SH-SY5Y (cell line): ENCODE data around the gene KCNIP3.

Experiments used
- GATA2 ChIP-seq: IDR thresholded peaks from 2 replicates; pipeline ENCODE4 v1.6.1; 2011; ENCODE audit warnings: mild to moderate bottlenecking, low read depth, low read length
- GATA3 ChIP-seq: IDR thresholded peaks from 2 replicates; pipeline ENCODE4 v1.6.1; 2011; ENCODE audit warnings: low read depth, mild to moderate bottlenecking, low read length, moderate library complexity

- TF ChIP-seq GATA2 (no peak), GATA3 (no peak)
Measured at GRCh38 chr2:95314964-95315611, 17.9 kb downstream of the KCNIP3 start.
